HCT116 (cell line): Measurements from ENCODE around the gene MED26. TPM values are rescaled to one million over a fixed set of nuclear protein-coding genes. Genes with fewer than 3 reads are reported as not detected.

Source experiments
- ATAC-seq: fragments of 200-7000 bp; cut with Tn5 transposase; 2 replicates; pipeline ENCODE4 v1.9.1; 2020; ENCODE audit warnings: mild to moderate bottlenecking, moderate library complexity
- BruUV-seq: library from RNA; stranded (reverse); fragments of 400-500 nt; replicated peaks from 2 replicates; lab custom pipeline; 2021; lab: Mats Ljungman, UMichigan
- CTCF ChIA-PET: fragments of 300-600 bp; sonication (Branson Sonifier 250); formaldehyde crosslinking; loops from one replicate; lab custom pipeline; 2021; ENCODE audit warnings: antibody characterized with exemption; lab: Charles Lee
- POLR2A ChIA-PET: fragments of 300-600, 350-600 bp; sonication (Branson Sonifier 250); formaldehyde crosslinking; loops from one replicate; lab custom pipeline; 2021; ENCODE audit warnings: antibody characterized with exemption; lab: Charles Lee
- RAD21 ChIA-PET, 2 experiments: fragments of 300-600 bp; sonication (Branson Sonifier 250); formaldehyde crosslinking; loops; one replicate each; lab custom pipeline; 2023; ENCODE audit warnings: low total read pairs in 2 of 2; ENCODE audit not compliant: uncharacterized antibody in 2 of 2, unreplicated experiment in 2 of 2, low non-redundant PET in 1 of 2; lab: Charles Lee
- DNase-seq: peaks from one replicate; pipeline ENCODE4 v3.0.0-alpha.2; 2010; ENCODE audit warnings: low read depth, low spot score
- H2AFZ ChIP-seq: fragments of 200-600 bp; shearing (Covaris generic), sonication (generic); 2 replicates; pipeline ENCODE4 v1.6.1; 2017; ENCODE audit warnings: low read depth, mixed run types, mixed read lengths, antibody characterized with exemption, low read length; ENCODE audit not compliant: poor library complexity, severe bottlenecking
- H3K27ac ChIP-seq: 2 replicates; pipeline ENCODE4 v1.5.1; 2012; ENCODE audit warnings: low read depth, low read length
- H3K27me3 ChIP-seq: fragments of 200-600 bp; sonication (generic); 2 replicates; pipeline ENCODE4 v1.6.1; 2016; ENCODE audit warnings: mixed run types, low read length, mixed read lengths; ENCODE audit not compliant: insufficient read depth
- H3K36me3 ChIP-seq, 2 experiments: fragments of 200-500 bp in 1 of 2; fragments of 200-600 bp in 1 of 2; sonication (Bioruptor generic) in 1 of 2; sonication (generic) in 1 of 2; 2 replicates each; pipeline versions ENCODE4 v1.5.1 to v1.6.1; 2014 to 2016; ENCODE audit warnings: low read length in 2 of 2, inconsistent platforms in 1 of 2, mixed read lengths in 1 of 2, mixed run types in 1 of 2; ENCODE audit not compliant: insufficient read depth in 2 of 2, control insufficient read depth in 1 of 2
- H3K4me1 ChIP-seq, 2 experiments: fragments of 200-600 bp in 1 of 2; sonication (generic) in 1 of 2; 2 replicates each; pipeline versions ENCODE4 v1.5.1 to v1.6.1; 2012 to 2017; ENCODE audit warnings: low read length in 2 of 2, inconsistent platforms in 1 of 2, mild to moderate bottlenecking in 1 of 2, mixed read lengths in 1 of 2, mixed run types in 1 of 2, moderate library complexity in 1 of 2; ENCODE audit not compliant: insufficient read depth in 2 of 2, control insufficient read depth in 1 of 2
- H3K4me2 ChIP-seq: fragments of 200-600 bp; sonication (generic); 2 replicates; pipeline ENCODE4 v1.6.1; 2017; ENCODE audit warnings: mixed run types, low read length, mixed read lengths
- H3K4me3 ChIP-seq, 2 experiments: fragments of 200-600 bp in 1 of 2; sonication (generic) in 1 of 2; replicated peaks in 1 of 2; 2 replicates each; pipeline ENCODE4 v1.5.1; 2011 to 2016; ENCODE audit warnings: low read length in 2 of 2, control low read depth in 1 of 2, low read depth in 1 of 2, mild to moderate bottlenecking in 1 of 2, mixed read lengths in 1 of 2, mixed run types in 1 of 2
- H3K79me2 ChIP-seq: fragments of 200-600 bp; sonication (generic); 2 replicates; pipeline ENCODE4 v1.6.1; 2017; ENCODE audit warnings: mild to moderate bottlenecking, mixed run types, low read length, moderate library complexity, mixed read lengths; ENCODE audit not compliant: insufficient read depth
- H3K9ac ChIP-seq: fragments of 200-600 bp; sonication (generic); 2 replicates; pipeline ENCODE4 v1.6.1; 2016; ENCODE audit warnings: low read length, mixed read lengths
- H3K9me2 ChIP-seq: fragments of 200-600 bp; sonication (generic), shearing (Covaris generic); 2 replicates; pipeline ENCODE4 v1.6.1; 2017; ENCODE audit warnings: mixed run types, mild to moderate bottlenecking, moderate library complexity; ENCODE audit not compliant: insufficient read depth
- H3K9me3 ChIP-seq, 2 experiments: fragments of 200-500 bp in 1 of 2; fragments of 200-600 bp in 1 of 2; sonication (Bioruptor generic) in 1 of 2; sonication (generic) in 1 of 2; 2 replicates each; pipeline ENCODE4 v1.6.1; 2014 to 2017; ENCODE audit warnings: low read length in 2 of 2, mixed read lengths in 2 of 2, inconsistent platforms in 1 of 2, low read depth in 1 of 2, mild to moderate bottlenecking in 1 of 2, mixed run types in 1 of 2, moderate library complexity in 1 of 2; ENCODE audit not compliant: control insufficient read depth in 1 of 2, insufficient read depth in 1 of 2
- H4K20me1 ChIP-seq: fragments of 200-600 bp; sonication (generic), shearing (Covaris generic); 2 replicates; pipeline ENCODE4 v1.6.1; 2017; ENCODE audit warnings: mixed run types, mild to moderate bottlenecking, moderate library complexity; ENCODE audit not compliant: insufficient read depth
- ATF3 ChIP-seq: IDR thresholded peaks from 2 replicates; pipeline ENCODE4 v1.6.1; 2012
- CBX3 ChIP-seq: IDR thresholded peaks from 2 replicates; pipeline ENCODE4 v1.6.1; 2012; ENCODE audit warnings: low read depth
- ELF1 ChIP-seq: IDR thresholded peaks from 2 replicates; pipeline ENCODE4 v1.6.1; 2012; ENCODE audit warnings: low read depth, borderline replicate concordance
- EZH2phosphoT487 ChIP-seq: fragments of 200-600 bp; IDR thresholded peaks from 2 replicates; pipeline ENCODE4 v1.6.1; 2018; ENCODE audit warnings: antibody characterized with exemption, borderline replicate concordance
- POLR2A ChIP-seq: IDR thresholded peaks from 2 replicates; pipeline ENCODE4 v1.7.0; 2011; ENCODE audit warnings: borderline replicate concordance; ENCODE audit not compliant: insufficient read depth, insufficient read length; ENCODE audit errors: extremely low read depth
- REST ChIP-seq: IDR thresholded peaks from 2 replicates; pipeline ENCODE4 v1.6.1; 2012; ENCODE audit warnings: low read depth
- SIN3A ChIP-seq: IDR thresholded peaks from 2 replicates; pipeline ENCODE4 v1.6.1; 2012; ENCODE audit warnings: low read depth
- SP1 ChIP-seq: IDR thresholded peaks from 2 replicates; pipeline ENCODE4 v1.6.1; 2012; ENCODE audit warnings: low read depth
- SRF ChIP-seq: IDR thresholded peaks from 2 replicates; pipeline ENCODE4 v1.6.1; 2012; ENCODE audit warnings: low read depth
- TCF7L2 ChIP-seq: IDR thresholded peaks from 2 replicates; pipeline ENCODE4 v1.7.0; 2011; ENCODE audit warnings: borderline replicate concordance, inconsistent platforms; ENCODE audit not compliant: insufficient read depth, insufficient read length; ENCODE audit errors: extremely low read depth
- YY1 ChIP-seq: IDR thresholded peaks from 2 replicates; pipeline ENCODE4 v1.6.1; 2011; ENCODE audit warnings: low read length, low read depth, moderate library complexity, mild to moderate bottlenecking; ENCODE audit not compliant: insufficient replicate concordance; ENCODE audit errors: extremely low read depth
- ZBTB33 ChIP-seq: IDR thresholded peaks from 2 replicates; pipeline ENCODE4 v1.6.1; 2011; ENCODE audit warnings: mild to moderate bottlenecking, low read length, moderate library complexity; ENCODE audit not compliant: insufficient replicate concordance; ENCODE audit errors: extremely low read depth
- intact Hi-C: fragments of 100-400 bp; cut with micrococcal nuclease; formaldehyde crosslinking; loops from 2 replicates; pipeline ENCODE4 v1.10.0; 2022
- total RNA-seq: library from RNA; stranded (reverse); gene quantifications from one replicate; pipeline ENCODE4 v1.2.1, GENCODE V29; 2021; ENCODE audit not compliant: unreplicated experiment

The MED26 gene
- total RNA-seq, 1 experiment from 2014 or later, result 13.3 TPM

GRCh38 chr19:16593181-16593580 lies 34.8 kb downstream of the MED26 start:
- POLR2A ChIA-PET, result interaction anchor here (0.7 kb wide), 1 partner anchor 9 kb away, joined by 3 read pairs; no protein-coding TSS in a partner anchor
- DNase-seq (no peak), ATAC-seq (no peak)
- Histone ChIP-seq H3K9me2 (no peaks in the 10 kb centered on the region), H2AFZ (no peak overlapping the region), H3K4me2 (no peak overlapping the region), H3K27ac (no peak overlapping the region), H3K79me2 (peaks cover 100% of the 10 kb centered on the region), H3K4me1 (peaks cover 6 to 18% of the 10 kb centered on the region in 2 experiments; a peak in 3 of 4 replicates), H4K20me1 (peaks cover 4% of the 10 kb centered on the region; the same call in 1 of the 2 replicates), H3K9me3 (no peaks in the 10 kb centered on the region), H3K36me3 (no peaks in the 10 kb centered on the region), H3K27me3 (no peaks in the 10 kb centered on the region), H3K4me3 (no peak overlapping the region), H3K9ac (no peak overlapping the region)
- RAD21 ChIA-PET, result no interaction called here
- TF ChIP-seq SRF (no peak), REST (no peak), ATF3 (no peak), SP1 (no peak), YY1 (no peak), POLR2A (no peak), SIN3A (no peak), ELF1 (no peak), EZH2phosphoT487 (no peak), ZBTB33 (no peak), CBX3 (no peak), TCF7L2 (no peak)
- CTCF ChIA-PET, result no interaction called here
- BruUV-seq, result no TSS peak
- intact Hi-C loops, result no loop called here
